ENCODE data around the gene KAT2A.
A peak's percentile ranks its signal among the peaks of the same experiment; 100 is the strongest.
"Not testable (repeated sequence)": the region's sequence is repeated elsewhere in the genome, so short reads cannot be mapped to it uniquely, and the experiment has no call there.

Gene KAT2A

GRCh38 chr17:42120770-42121769 is at the start of gene KAT2A:
Gene KAT2A, minus strand, starts transcription at chr17:42121367. Its CDS starts 63 bp downstream, at chr17:42121304.
- DNase-seq (ENCODE audit: low read depth in 2 of 2) = peak; percentile 70 to 74

DNA sequence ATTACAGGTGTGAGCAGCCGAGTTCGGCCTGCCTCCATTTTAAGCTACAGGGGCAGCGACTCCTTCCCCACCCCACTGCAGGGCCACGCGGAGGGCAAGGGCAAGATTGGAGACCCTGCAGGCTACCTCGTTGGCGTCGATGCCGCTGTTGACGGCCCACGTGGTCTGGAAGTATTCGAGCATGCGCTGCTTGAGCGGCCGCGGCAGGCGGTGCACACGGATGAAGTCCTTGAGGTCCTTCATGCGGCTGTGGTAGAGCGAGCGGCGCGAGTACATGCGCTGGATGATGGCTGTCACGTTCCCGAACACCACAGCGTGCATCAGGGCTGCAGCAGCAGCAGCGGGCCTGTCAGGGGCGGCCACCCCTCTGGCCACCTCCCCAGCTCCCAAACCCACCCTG is 48.2 kb upstream of the KAT2A start:
- no peak for DNase-seq (ENCODE audit: low read depth in 2 of 2)

- no peak for DNase-seq (ENCODE audit: low read depth in 2 of 2)
These were observed 46.6 kb upstream of the KAT2A start for GRCh38 chr17:42167807-42168206.

DNA sequence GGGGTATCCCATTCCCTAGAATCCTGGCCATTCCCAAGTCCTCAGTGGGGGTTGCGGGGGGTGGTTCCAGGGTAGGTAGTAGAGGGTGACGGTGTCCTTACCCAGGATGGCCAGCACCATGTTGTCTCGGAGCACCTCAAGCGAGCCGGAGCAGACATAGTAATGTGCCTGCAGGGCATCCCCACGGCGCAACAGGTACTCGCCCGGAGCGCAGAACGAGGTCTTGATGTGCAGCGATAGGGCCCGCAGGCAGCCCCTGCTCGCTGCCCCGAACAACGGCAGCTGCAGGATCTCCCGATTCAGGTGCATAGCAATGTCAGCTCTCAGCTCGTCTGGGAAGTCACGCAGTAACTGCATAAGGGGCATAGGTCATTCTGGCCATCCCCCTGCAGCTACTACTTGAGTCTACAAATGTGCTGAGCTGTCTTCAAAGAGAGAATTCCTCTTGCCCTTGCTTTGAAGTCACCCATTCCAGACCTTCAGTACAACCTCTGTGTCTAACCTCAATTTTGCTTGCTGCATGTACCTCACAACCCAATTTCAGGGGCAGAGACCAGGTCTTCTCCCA is 45.1 kb upstream of the KAT2A start:
- no peak for DNase-seq (ENCODE audit: low read depth in 2 of 2)

- no peak for DNase-seq (ENCODE audit: low read depth in 2 of 2)
These were observed 44.6 kb upstream of the KAT2A start for GRCh38 chr17:42165751-42166150.

- DNase-seq (ENCODE audit: low read depth in 2 of 2) = no peak
These were observed 42.7 kb upstream of the KAT2A start for GRCh38 chr17:42163696-42164407.

GRCh38 chr17:42163113-42163512 is 41.9 kb upstream of the KAT2A start:
- DNase-seq (ENCODE audit: low read depth in 2 of 2) = peak in 1 of 2 donors; percentile 39

- DNase-seq (ENCODE audit: low read depth in 2 of 2) = no peak
These were observed 39.4 kb upstream of the KAT2A start for GRCh38 chr17:42160531-42160910.

- DNase-seq (ENCODE audit: low read depth in 2 of 2) = no peak
These were observed 38.8 kb upstream of the KAT2A start for GRCh38 chr17:42159796-42160530.

DNA sequence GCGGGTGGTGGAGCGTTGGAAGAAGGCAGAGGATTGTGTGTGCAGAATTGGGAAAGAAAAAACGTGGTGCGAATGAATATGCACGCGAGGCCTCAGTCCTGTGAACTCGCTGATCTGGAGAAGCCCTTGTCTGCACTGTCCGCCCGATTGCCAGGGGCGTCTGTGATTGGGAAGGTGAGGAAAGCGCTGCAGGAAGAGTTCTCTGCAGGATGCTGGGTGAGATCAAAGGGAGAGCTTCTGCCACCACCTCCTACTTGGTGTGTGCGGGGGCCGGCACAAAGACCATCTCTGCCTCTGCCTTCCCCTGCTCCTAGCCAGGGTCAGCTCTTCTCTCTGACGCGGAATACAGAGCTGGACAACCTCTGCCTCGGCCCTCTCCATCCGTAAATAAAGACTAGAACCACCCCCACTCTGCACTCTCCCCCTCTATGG is 34.5 kb upstream of the KAT2A start:
- no peak for DNase-seq (ENCODE audit: low read depth in 2 of 2)

GRCh38 chr17:42153919-42154742 is 33.0 kb upstream of the KAT2A start:
- no peak for DNase-seq (ENCODE audit: low read depth in 2 of 2)

GRCh38 chr17:42146911-42147607 is 25.9 kb upstream of the KAT2A start:
- no peak for DNase-seq (ENCODE audit: low read depth in 2 of 2)

DNA sequence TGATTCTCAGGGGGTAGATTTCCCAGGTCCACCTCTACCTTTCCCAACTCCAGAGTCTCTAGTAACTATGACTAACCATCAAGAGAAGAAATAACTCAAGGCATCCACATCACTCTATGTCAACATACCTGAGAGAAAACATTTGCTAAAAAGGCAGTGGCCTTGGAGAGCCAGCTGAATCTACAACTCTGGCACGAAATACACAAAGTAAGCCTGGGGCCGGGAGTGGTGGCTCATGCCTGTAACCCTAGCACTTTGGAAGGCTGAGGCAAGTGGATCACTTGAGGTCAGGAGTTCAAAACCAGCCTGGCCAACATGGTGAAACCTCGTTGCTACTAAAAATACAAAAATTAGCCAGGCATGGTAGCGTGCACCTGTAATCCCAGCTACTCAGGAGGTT is 22.0 kb upstream of the KAT2A start:
- DNase-seq (ENCODE audit: low read depth in 2 of 2) = not testable (repeated sequence)

DNA sequence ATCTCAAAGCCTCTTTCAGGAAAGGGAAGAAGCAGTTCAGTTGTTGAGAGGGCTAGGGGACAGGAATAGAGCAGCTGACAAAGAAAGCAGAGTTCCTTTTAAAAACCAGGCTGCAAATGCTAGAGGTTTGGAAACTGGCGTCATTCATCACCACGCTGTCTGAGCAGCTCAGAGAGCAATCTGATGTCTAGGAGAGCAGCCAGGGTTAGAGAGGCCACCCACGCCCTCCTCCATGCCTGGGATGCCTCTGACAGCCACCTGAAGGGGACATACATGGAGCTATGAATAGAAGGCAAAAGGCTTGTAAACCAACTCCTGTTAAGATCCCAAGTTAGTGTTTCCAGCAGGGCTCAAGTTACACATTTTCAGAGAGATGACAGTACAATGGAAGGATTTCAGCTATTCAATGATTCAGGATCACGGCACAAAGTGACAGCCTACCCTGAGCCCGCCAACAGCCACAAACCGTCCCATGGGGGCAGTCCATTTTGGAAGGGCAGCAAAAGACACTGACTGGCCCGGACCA is 21.3 kb upstream of the KAT2A start:
- DNase-seq (ENCODE audit: low read depth in 2 of 2) = no peak

DNA sequence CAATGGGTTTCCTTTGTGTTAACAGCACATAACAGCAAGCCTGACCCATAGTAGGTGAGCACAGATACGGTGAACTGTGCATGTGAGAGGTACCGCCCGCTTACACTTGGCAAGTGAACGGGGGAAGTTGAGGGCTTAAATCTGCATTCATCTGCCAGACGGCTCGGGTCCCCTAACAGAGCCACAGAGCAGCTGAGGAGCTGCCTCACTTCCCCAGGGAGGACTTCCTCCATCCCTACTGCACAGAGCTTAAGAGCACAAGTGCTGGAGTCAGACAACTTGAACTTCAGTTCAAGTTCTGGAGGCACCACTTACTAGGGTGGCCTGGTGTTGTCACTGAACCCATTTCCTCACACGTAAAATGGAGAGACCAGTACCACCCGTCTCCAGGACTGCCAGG is 20.2 kb upstream of the KAT2A start:
- no peak for DNase-seq (ENCODE audit: low read depth in 2 of 2)

DNA sequence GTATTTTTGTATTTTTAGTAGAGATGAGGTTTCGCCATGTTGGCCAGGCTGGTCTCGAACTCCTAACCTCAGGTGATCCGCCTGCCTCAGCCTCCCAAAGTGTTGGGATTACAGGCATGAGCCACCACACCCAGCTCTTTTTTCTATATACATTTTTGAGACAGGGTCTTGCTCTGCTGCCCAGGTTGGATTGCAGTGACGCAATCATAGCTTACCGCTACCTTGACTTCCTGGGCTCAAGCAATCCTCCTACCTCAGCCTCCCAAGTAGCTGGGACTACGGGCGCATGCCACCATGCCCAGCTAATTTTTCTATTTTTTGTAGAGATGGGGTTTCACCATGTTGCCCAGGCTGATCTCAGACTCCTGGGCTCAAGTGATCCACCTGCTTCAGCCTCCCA is 19.5 kb upstream of the KAT2A start:
- DNase-seq (ENCODE audit: low read depth in 2 of 2) = not testable (repeated sequence)

- DNase-seq (ENCODE audit: low read depth in 2 of 2) = no peak
These were observed 17.8 kb upstream of the KAT2A start for GRCh38 chr17:42138749-42139492.

GRCh38 chr17:42136654-42137051 is 15.5 kb upstream of the KAT2A start:
- DNase-seq (ENCODE audit: low read depth in 2 of 2) = no peak
